ENCODE measurements around the gene CLPSL1.
A peak's percentile ranks its signal among the peaks of the same experiment; 100 is the strongest.

Gene CLPSL1

GRCh38 chr6:35797837-35798526, 17.2 kb downstream of the CLPSL1 start:
- no peak for DNase-seq

DNA sequence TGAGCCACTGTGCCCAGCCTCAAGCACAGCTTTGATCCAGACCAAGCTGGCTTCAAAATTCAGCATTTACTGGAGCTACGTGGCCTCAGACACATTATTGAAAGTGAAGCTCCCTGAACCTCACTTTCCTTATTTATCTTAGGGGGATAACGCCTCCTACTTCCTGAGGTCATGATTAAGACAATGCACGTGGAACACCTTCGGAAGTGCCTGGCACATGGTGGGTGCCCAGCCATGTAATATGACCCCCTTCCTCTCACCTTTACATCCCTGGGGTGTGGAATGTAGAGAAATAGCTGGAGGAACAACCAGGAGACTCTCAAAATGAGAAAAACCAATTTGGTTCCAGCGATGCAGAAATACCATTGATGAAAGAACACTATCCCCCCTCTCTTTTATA, 17.9 kb downstream of the CLPSL1 start:
- DNase-seq, result no peak

GRCh38 chr6:35801148-35801547, 20.3 kb downstream of the CLPSL1 start:
- DNase-seq, result no peak

DNA sequence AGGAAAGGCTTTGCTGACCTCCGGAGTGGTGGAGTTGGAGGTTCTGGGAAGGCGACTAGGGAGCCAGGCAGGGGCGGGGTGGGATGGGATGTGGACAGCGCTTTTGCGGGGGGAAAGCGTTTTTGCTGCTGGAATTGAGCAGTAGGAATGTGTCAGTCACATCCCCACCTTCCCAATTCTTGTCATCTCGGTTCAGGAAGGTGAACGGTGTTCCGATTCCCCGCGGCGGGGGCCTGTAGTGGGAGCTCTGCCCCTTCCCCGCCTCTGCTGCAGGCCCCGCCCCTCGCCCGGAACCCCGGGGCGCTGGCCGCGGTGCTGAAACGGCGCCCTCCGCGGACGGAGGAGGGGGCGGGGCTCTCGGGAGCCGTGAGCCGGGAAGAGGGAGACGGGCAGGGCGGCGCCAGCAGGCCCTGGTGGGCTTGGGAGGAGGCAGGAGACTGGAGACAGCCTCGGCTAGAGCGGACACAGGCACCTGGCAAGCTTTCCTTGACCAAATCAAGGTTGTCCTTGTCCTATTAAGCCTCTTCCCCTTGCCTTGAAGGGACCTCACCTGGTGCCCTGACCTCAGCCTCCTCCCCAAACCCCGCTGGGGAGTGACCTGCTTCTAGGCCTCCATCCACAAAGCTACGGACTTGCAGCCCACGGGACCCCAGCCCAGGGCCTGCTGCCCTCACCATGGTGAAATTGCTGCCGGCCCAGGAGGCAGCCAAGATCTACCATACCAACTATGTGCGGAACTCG, 24.3 kb downstream of the CLPSL1 start, which contains the start of gene LHFPL5:
TSS of gene LHFPL5 (plus strand) at position 357 of the 741 bp plus-strand sequence. CDS start at position 676, 319 bp downstream.
- peak; percentile 40 for DNase-seq

DNA sequence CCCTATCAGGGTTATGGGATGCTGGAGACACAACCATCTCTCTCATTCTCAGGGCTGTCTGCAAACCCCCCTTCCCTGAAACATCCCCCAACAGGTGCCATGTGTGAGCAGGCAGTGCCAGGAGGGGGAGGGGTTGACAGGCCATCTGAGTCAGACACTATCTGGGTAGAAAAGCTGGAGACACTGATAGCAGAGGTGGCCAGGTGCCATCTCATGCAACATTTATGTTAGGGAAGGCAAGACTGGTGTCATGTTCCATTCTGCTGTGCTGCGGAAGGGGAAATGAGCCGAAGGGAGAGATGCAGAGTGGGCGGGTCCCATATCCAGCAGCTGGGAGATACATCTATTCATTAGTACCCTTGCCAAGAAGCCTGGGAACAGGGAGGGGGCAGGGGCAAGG, 27.9 kb downstream of the CLPSL1 start:
- no peak for DNase-seq

GRCh38 chr6:35809809-35810208, 29.0 kb downstream of the CLPSL1 start:
- no peak for DNase-seq

DNA sequence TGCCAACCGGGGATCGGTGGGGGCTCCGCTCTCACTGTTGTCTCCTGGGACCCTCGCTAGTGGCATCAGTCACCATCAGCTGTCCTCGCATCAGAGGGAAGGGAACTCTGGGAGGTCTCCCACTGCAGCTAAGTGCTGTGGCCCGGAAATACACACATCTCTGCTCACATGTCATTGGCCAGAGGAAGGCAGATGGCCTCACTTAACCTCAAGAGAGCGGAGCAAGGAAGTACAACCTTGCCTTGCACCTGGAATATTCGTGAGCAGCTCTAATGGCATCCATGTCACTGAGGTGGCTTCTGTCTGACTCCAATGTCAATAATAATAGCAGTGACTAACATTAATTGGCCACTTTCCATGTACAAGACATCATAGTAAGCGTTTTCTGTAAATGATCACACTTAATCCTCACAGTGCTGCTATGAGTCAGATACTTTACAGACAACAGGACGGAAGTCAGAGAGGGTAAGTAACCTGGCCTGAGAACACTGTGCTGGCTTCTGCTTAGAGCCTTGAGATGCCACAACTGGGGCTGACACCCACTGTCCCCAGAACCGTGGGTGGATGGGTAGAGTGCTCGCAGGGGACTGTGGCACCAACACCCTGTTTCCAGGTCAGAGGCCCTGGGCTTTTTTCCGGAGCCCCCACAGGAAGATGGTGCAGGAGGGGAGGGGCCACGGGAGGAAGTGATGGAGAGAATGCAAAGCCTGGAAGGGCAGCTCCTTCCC, 30.3 kb downstream of the CLPSL1 start:
- peak; percentile 41 for DNase-seq

DNA sequence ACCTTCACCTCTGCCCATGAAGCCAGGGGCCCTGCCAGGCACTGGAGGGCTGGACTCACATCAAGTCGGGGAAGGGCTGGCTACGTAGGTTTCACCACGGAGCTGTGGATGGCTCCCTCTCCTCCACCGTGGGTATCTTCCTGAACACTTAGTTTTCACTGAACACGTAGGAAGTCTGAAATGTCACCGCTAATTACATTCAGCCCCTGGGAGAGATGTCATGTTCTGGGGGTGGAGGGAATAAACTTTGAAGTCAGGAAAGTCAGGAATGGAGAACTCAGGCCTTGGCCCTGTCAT, 30.8 kb downstream of the CLPSL1 start:
- DNase-seq, result no peak

DNA sequence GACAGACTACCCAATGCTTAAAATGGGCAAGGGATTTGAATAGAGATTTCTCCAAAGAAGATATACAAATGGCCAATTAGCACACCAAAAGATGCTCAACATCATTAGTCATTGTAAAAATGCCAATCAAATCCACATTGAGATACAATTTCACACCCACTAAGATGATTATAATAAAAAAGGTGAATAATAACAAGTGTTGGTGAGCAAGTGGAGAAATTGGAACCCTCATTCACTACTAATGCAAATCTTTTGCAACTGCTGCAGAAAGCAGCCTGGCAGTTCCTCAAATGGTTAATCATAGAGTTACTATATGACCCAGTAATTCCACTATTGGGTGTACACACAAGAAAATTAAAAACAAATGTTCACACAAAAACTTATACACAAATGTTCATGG, 36.7 kb downstream of the CLPSL1 start:
- no peak for DNase-seq

- DNase-seq, result no peak
These were observed 42.8 kb downstream of the CLPSL1 start for GRCh38 chr6:35823601-35824000.

DNA sequence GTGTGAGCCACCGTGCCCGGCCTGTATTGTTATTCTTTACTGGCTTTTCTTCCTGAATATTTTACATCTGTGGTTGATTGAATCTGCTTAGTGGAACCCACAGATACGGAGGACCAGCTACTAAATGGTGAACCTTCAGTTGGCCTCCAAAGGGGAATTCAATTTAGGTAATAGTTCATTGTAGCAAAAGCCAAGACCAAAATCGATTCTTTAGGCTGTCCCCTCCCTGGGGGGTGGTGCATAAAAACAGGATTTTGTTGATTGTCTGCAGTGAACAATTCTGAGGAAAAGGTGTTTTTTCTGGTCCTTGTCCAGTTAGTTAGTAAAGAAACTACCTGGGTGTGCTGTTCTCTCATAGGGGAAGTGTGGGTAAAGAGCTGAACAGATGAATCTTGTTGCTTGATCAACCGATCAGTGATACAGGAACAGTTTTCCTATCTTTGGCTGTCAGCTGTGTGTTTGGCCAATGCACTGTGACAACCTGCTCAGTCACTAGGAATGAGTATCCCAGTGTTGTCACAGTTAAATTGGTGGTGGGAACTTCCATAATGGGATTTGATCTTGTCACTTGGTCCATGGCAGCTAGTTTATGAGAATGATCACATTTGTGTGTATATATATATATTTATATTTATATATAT, 43.9 kb downstream of the CLPSL1 start:
- no peak for DNase-seq

GRCh38 chr6:35829306-35829705, 48.5 kb downstream of the CLPSL1 start:
- DNase-seq, result no peak

- no peak for DNase-seq
These were observed 50.6 kb downstream of the CLPSL1 start for GRCh38 chr6:35831257-35832007.

- DNase-seq, result no peak
These were observed 52.7 kb downstream of the CLPSL1 start for GRCh38 chr6:35833536-35833935.
